HG02981 (cell line): ENCODE measurements around the gene TBCD.
"Not testable (repeated sequence)": the region's sequence is repeated elsewhere in the genome, so short reads cannot be mapped to it uniquely, and the experiment has no call there.

ENCODE experiments used
- ATAC-seq: cut with Tn5 transposase; IDR thresholded peaks from one replicate; pipeline ENCODE4 v1.9.1; 2021; ENCODE audit warnings: mild to moderate bottlenecking, moderate library complexity; ENCODE audit not compliant: unreplicated experiment

The TBCD gene

DNA sequence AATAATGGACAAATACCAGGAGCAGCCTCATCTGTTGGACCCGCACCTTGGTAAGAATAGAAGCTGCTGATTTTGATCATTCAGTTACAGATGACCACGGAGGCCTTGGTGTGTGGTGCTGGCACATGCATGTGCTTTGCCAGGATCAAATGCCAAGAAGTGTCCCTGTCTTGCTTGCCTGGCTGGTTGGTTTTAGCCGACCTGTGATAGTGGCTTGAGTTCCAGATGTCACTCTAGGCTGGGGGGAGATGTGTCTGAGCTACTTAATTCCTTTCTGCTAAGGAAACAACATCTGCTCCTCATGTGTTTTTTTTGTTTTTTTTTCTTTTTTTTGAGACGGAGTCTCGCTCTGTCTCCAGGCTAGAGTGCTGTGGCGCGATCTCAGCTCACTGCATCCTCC, 4.3 kb downstream of the TBCD start:
- ATAC-seq, result no peak

DNA sequence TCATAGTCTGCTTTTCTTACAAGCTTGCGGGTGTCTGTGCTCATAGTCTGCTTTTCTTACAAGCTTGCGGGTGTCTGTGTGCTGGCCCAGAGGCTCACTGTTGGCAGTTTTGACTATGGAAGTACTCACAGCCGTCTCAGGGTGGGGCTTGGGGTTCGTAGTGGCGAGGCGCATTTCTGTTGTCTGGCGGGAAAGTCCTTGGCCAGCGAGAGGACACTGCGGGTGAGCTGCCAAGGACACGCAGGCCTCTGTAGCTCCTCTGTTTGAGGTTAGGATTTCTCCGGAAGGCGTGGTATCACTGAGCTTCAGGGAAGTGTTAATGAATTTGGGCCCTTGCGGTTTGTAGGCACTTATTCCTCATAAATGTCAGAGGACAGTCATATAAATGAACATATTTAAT, 13.5 kb downstream of the TBCD start:
- no peak for ATAC-seq

DNA sequence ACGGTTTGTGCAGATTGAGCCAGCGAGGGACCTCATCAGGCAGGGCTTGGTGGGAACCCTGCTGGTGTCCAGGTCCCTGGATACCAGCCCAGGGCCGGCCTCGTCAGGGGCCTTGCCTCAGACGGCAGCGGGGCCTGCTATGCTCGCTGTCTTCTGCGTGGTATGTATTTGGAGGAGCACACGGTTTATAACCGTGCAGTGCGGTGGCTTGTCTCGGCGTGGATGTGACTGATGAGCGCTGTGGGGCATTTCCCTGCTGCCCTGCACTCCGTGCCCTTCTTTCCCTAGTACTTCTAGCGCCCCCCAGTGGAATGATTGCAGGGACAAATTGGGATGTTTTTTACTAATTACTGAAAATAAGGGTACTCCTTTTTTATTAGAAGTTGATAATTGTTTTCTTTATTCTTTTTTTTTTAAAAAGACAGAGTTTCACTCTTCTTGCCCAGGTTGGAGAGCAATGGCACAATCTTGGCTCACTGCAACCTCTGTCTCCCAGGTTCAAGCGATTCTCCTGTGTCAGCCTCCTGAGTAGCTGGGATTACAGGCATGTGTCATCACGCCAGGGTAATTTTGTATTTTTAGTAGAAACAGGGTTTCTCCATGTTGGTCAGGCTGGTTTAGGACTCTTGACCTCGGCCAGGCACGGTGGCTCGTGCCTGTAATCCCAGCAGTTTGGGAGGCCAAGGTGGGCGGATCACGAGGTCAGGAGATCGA, 15.3 kb downstream of the TBCD start:
- no peak for ATAC-seq

DNA sequence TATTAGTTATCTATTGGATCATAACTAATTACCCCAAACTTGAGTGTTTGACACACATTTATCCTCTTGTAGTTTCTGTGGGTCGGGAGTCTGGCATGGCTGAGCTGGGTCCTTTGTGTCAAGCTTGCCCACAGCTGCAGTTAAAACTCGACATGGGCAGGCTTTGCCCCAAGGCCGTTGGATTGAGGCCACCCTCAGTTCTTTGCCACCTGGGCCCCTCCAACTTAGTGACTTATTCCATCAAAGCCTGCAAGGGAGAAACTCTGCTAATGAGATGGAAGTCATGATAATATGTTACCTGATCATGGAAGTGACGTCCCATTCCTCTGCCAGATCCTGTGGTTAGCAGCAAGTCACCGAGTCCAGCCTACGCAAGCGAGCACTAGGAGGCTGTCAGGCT, 17.2 kb downstream of the TBCD start:
- ATAC-seq, result no peak

DNA sequence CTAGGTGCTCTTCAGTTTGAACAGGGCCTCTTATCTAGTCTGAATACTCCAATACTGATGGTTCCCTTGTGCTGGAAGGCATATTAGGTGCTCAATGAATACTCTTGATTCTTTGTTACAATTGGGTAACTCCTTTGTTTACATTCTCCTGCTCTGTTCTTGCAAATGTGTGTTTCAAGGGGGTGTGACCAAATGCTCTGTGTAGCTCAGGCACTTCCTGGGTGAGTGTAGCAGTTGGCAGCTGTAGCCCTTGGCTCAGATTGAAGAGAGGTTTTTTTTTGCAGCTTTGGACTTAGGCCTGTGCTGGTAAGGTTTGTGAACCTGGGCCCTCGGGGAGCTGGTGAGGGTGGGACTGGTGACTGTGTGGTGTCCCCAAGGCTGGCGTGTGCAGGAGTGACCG, 20.2 kb downstream of the TBCD start:
- ATAC-seq, result no peak

DNA sequence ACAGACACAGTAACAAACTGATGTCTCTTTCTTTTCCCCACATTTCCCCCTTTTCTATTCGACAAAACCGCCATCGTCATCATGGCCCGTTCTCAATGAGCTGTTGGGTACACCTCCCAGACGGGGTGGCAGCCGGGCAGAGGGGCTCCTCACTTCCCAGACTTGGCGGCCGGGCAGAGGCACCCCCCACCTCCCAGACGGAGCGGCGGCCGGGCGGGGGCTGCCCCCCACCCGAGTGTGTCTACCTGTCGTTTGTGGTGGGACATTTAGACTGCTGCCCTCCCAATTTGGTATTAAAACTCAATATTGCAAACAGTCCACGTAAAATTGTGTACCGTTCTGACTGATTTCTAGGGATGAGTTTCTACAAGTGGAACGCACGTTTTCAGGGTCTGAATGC, 22.6 kb downstream of the TBCD start:
- ATAC-seq, result not testable (repeated sequence)

DNA sequence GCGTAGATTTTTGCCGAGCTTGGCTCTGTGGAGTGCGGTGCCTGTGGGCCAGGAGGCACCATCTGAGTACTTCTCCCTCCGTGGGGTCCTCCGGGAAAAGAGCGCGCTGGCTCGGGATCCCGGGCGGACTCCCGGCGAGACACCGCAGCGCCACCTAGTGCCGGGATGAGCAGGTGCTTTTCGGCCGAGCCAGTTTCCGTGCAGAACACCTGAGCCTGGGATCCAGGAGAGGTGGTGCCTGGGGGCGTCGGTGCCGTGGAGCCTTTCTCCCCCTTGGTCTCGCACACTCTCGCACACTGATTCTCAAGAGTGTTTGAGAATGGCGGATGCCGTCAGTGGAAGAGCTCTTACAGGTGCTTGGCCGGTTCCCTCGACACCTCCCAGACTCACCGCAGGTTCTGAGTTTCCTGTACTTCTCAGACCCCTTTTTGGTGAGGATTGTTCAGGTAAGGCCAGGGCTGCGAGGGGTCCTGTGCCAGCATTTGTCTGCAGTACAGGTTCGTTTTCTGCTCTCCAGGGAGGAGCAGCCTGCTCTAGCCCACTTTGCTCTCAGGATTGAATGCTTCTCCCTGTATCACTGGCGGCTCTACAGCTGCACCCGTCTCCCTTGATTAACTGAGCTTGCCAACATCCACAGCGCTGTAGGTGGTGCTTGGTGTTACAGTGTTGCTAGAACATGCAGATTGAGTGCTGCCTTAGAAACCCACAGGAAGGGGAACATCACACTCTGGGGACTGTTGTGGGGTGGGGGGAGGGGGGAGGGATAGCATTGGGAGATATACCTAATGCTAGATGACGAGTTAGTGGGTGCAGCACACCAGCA, 23.3 kb downstream of the TBCD start:
- no peak for ATAC-seq

DNA sequence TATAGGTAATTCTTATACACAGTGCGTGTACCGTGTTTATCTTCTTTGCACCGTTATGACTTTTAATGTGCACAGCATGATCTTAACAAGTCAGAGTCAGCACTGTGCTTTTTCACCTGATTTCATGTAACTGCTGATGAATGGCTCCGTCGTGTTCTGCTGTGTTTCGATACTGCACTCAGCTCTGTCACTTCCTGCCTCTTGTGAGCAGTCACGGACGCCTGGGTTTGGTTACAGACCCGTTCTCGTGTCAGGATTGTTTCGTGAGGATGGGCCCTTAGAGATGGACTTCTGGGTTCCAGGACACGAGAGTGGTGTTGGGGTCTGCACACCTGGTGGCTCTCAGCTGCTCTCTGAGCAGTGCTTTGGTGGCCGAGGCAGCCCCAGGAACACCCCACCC, 24.6 kb downstream of the TBCD start:
- no peak for ATAC-seq

DNA sequence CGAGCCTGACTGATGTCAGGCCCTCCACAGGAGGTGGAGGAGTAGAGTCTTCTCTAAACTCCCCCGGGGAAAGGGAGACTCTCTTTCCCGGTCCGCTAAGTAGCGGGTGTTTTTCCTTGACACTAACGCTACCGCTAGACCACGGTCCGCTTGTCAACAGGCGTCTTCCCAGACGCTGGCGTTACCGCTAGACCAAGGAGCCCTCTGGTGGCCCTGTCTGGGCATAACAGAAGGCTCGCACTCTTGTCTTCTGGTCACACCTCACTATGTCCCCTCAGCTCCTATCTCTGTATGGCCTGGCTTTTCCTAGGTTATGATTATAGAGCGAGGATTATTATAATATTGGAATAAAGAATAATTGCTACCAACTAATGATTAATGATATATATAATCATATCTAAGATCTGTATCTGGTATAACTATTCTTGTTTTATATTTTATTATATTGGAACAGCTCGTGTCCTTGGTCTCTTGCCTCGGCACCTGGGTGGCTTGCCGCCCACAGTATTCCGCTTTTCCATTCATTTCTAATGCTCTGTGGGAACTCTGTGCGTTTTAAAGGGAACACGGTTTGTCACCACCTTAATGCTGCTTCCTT, 26.0 kb downstream of the TBCD start:
- not testable (repeated sequence) for ATAC-seq

DNA sequence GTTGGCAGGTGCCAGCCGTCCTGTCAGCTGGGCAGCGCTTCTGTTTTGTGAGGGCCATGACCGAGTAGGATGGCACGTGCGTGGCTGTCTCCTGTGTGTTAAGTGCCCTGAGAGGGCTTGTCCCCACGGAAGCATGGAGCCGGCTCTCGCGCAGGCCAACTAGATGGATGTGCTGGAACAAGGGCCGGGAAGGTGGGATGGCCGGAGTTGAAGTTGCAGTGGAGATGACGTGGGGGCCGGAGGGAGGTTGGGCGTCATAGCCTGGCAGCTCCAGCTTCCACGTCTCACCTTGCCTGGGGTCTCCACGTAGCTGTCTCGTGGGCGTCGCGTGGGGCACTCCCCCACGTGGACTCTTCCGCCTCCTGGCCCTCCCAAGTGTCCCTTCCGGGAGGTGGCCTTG, 27.7 kb downstream of the TBCD start:
- no peak for ATAC-seq

DNA sequence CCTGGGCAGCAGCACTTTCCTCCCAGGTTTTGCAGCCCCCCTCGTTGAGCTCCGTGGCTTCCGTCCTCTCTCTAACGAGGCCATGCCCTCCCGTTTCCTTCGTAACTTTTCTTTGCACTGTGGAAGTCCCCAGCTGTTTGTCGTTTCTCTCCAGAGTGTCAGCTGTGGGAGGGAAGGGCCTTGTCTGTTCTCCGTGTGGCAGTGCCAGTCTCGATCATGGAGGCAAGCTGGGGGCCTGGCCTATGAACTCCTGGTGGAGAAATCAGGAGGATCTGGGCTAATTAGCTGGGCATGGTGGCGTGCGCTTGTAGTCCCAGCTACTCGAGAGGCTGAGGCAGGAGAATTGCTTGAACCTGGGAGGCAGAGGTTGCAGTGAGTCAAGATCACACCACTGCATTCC, 28.3 kb downstream of the TBCD start:
- ATAC-seq, result no peak

DNA sequence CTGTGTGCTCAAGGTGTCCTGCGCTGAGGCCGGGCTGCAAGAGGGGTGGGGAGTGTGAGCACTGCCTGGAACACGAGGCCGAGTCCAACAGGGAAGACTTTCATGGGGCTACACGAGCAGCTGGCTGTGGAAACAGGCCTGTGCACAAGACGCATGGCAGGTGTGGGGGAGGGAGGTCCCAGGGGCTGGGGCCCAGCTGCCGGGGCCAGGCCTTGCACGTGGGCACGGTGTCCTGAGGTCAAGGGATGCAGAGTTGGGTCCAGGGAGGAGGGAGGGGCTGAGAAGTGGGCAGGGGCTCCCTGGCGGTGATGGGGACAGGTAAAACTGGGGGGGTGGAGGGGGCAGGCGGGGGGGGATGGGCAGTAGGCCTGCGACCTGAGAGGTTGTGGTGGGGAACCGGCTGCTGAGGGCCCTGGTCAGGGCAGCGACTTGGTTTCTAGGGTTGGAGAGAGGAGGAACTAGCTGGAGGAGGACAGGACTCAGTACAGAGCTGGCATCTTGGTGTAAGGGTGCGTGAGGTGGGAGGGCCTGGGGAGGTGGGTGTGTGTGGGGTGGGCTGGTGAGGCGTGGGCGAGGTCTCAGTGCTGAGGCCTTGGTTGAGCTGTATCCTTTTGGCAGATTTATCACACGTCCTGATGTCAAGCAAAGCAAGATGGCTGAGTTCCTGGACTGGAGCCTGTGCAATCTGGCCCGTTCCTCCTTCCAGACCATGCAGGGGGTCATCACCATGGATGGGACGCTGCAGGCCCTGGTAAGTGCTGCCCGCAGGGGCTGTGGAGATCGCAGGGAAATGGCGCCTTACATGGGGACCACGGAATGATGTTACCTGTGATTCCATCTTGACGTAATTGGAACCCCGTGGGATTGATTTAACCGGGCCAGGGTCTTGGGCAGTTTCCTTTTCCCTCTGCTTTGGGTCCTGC, 29.4 kb downstream of the TBCD start:
- ATAC-seq, result no peak

DNA sequence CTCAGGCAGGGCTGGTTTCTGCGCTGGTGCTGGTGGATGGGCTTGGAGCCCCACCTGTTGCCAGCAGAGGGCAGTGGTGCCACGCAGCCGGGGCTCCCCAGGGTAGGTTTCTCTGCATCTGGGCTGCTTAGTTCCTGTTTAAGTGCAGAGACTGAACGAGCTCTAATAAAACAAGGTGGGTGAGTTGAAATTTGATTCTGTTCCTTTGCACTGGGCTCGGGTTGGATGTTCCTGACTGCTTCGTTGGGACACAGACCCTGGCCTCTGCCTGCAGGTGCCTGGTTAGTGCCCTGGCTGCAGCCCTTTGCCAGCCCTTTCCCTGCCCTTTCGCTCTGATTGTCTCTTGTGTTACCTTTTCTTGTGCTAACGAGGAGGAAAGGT, 30.0 kb downstream of the TBCD start:
- ATAC-seq, result peak; percentile 59

DNA sequence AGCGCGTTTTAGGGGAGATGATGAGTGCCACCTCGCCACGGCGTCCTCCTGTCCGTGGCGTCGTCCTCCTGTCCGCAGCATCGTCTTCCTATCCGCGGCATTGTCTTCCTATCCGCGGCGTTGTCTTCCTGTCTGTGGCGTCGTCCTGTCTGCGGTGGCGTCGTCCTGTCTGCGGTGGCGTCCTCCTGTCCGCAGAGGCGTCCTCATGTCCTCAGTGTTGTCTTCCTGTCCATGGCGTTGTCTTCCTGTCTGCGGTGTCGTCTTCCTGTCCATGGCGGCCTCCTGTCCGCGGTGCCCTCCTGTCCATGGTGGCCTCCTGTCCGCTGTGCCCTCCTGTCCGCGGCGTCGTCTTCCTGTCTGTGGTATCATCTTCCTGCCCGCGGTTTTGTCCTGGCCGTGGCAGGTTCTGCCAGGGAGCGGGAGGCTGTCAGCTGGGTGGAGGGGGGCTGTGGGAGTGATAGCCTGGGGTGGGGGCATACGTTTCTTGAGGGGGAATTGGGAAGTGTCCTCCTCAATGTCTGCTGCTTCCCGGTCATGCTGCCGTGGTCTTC, 30.9 kb downstream of the TBCD start:
- ATAC-seq, result no peak

DNA sequence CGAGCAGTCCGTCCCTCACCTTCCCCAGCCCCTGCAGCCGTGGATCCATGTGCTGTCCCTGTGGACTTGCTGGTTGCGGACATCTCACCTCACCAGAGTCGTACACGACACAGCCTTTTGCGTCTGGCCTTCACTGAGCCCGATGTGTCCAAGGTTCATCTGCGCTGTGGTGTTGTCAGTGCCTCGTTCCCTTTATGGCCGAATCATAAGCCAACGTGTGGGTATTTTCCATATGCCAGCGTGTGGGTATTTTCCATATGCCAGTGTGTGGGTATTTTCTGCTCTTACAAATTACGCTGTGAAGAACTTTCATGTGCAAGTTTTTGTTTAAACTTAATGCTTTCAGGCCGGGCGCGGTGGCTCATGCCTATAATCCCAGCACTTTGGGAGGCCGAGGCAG, 31.6 kb downstream of the TBCD start:
- no peak for ATAC-seq

DNA sequence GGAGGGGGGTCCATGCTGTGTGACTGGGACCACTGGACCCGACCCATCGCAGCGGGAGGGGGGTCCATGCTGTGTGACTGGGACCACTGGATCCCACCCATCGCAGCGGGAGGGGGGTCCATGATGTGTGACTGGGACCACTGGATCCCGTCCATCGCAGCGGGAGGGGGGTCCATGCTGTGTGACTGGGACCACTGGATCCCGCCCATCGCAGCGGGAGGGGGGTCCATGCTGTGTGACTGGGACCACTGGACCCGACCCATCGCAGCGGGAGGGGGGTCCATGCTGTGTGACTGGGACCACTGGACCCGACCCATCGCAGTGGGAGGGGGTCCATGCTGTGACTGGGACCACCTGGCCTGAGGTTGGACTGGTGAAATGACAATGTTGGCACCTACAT, 33.7 kb downstream of the TBCD start:
- not testable (repeated sequence) for ATAC-seq

DNA sequence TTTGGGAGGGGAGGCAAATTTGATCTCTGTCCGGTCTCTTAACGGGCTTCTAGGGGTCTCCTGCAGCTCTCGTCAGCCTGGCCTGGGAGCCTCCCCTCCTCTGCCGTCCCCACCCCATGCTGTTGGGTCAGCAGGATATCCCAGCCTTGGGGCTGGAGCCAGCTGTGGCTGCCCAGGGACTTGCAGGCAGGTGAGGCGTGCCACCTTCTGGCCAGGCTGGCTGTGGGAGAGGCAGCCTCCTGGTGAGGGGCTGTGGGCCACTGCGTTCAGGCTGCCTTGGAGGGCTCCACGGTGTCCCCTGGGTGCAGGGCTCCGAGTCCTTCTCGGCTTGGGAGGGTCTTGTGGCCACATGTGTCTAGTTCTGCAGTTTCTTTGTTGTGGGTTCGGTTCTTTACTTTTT, 34.6 kb downstream of the TBCD start:
- no peak for ATAC-seq

DNA sequence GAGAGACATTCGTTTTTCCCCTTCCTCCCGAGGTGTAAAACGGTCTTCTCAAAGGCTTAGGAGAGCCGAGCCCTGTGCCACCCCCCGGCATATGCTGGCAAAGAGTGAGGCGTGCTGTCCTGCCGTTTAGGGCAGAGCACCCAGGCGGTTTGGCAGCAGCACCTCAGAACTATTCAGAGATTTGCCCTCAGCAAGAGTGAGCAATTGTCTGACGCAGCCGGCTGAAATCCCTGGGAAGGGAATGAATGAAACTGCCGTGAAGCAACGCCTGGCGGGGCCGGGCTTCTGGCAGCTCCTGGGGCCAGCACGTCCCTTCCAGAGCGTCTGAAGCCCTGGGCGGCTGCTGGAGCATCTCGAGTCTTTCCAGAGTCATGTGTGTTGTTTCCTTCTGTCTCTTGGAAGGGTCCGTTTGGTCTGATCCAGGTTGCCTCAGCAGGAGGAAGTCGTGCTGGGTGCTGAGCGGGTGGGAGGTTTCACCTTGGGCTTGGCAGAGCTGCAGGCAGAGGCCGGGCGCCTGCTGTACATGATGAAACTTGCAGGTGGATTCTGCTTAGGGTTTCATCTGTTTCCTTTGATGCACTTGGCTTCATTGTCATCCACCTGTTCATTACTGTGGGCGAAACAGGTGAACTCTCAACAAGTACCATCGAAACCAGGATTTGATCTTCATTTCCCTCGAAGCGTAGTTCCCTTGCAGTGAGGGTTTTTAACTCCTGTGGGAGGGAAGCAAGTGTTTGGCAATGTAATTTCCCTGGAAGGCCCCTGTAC, 35.4 kb downstream of the TBCD start:
- no peak for ATAC-seq

DNA sequence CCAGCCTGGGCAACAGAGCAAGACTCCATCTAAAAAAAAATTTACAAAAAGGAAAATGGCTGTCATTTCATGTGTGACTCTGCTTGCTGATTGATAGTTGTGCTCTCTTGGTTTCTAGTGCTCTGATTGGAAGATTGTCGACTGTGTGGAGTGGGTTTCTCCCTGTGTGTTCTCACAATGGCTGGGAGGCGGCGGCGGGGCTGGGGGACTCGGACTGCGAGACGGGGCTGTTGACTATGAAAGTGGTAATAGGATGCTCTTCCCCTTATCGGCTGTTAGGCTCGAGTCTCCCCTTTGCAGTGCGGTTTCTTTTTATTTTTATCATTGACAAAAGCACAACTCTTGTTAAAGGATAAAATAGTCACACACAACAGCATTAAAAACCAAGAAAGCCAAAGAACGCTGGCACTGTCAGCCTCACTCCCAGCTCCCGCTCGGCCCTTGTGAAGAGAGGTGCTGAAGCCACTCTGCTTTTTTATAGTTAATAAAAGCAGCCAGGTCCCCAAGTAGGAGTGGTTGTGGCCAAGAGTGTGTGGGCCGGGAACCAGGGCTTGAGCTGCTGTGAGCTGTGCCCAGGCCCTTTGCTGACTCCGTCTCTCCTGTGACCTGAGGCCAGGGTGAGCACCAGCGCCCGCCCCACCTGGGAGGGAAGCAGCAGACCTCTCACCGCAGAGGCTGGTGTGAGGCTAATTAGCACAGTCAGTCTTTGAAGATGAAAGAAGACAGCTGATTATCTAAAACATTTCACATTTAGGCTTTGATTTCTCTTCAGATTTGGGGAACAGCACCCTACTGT, 36.5 kb downstream of the TBCD start:
- no peak for ATAC-seq
